K562 (cell line): ENCODE measurements around the gene NR6A1. TPM values are rescaled to one million over a fixed set of nuclear protein-coding genes. Genes with fewer than 3 reads are reported as not detected.

Experiments used
- ATAC-seq: fragments of 200-7000 bp; cut with Tn5 transposase; 3 replicates; pipeline ENCODE4 v1.9.1; 2020; ENCODE audit warnings: moderate library complexity
- BruUV-seq: library from RNA; stranded (reverse); fragments of 400-500 nt; replicated peaks from 2 replicates; lab custom pipeline; 2021; lab: Mats Ljungman, UMichigan
- CTCF ChIA-PET: fragments of 300-600 bp; formaldehyde crosslinking; extraction: SDS; loops from one replicate; lab custom pipeline; 2021; ENCODE audit warnings: low intra/inter-chr PET ratio; lab: Yijun Ruan, JAX
- POLR2A ChIA-PET: fragments of 300-600, 350-650 bp; sonication (Branson Sonifier 250); formaldehyde crosslinking; extraction: SDS; loops from one replicate; lab custom pipeline; 2021; ENCODE audit warnings: antibody characterized with exemption, inconsistent platforms; lab: Yijun Ruan, JAX
- DNase-seq, 4 experiments: peaks; one replicate each; pipeline versions ENCODE4 v3.0.0 to v3.0.0-alpha.2; 2011 to 2018; ENCODE audit warnings: low spot score in 3 of 4, mixed read lengths in 3 of 4; ENCODE audit errors: extremely low read depth in 1 of 4
- FAIRE-seq: peaks from 2 replicates; lab custom pipeline; 2011; peaks lifted over from hg19 to GRCh38; lab: Jason Lieb, UNC
- H2AFZ ChIP-seq: 2 replicates; pipeline ENCODE4 v1.6.0; 2011; ENCODE audit warnings: low read depth, low read length, control low read depth, inconsistent platforms
- H3K27ac ChIP-seq: fragments of 200-600 bp; 3 replicates; pipeline ENCODE4 v1.8.0; 2011; ENCODE audit warnings: low read depth, mild to moderate bottlenecking, control low read depth, inconsistent platforms, low read length, moderate library complexity, mixed read lengths; ENCODE audit errors: extremely low read depth
- H3K27me3 ChIP-seq, 2 experiments: fragments of 300-600 bp in 1 of 2; 2 replicates in 1 of 2; 3 replicates in 1 of 2; pipeline versions ENCODE4 v1.6.0 to v1.8.0; 2011; ENCODE audit warnings: inconsistent platforms in 2 of 2, low read length in 2 of 2, mild to moderate bottlenecking in 1 of 2, mixed read lengths in 1 of 2, moderate library complexity in 1 of 2; ENCODE audit not compliant: control insufficient read depth in 2 of 2, insufficient read depth in 2 of 2
- H3K36me3 ChIP-seq: fragments of 300-600 bp; 3 replicates; pipeline ENCODE4 v1.8.0; 2011; ENCODE audit warnings: mild to moderate bottlenecking, low read length, inconsistent platforms; ENCODE audit not compliant: control insufficient read depth, insufficient read depth
- H3K4me1 ChIP-seq, 2 experiments: fragments of 200-600 bp in 1 of 2; replicated peaks in 1 of 2; 2 replicates in 1 of 2; 3 replicates in 1 of 2; pipeline versions ENCODE4 v1.5.1 to v1.8.0; 2011; ENCODE audit warnings: inconsistent platforms in 2 of 2, low read length in 2 of 2, mild to moderate bottlenecking in 1 of 2, mixed read lengths in 1 of 2, moderate library complexity in 1 of 2; ENCODE audit not compliant: control insufficient read depth in 2 of 2, insufficient read depth in 2 of 2
- H3K4me2 ChIP-seq: 2 replicates; pipeline ENCODE4 v1.6.1; 2011; ENCODE audit warnings: low read length, control low read depth, inconsistent platforms, mixed read lengths; ENCODE audit not compliant: insufficient read depth
- H3K4me3 ChIP-seq: fragments of 200-600 bp; sonication (generic), shearing (Covaris generic); 2 replicates; pipeline ENCODE4 v1.5.1; 2016; ENCODE audit warnings: control low read depth, inconsistent platforms
- H3K79me2 ChIP-seq: fragments of 200-600 bp; 3 replicates; pipeline ENCODE4 v1.8.0; 2011; ENCODE audit warnings: low read length, inconsistent platforms; ENCODE audit not compliant: control insufficient read depth, insufficient read depth
- H3K9ac ChIP-seq, 2 experiments: 2 replicates each; pipeline versions ENCODE4 v1.6.0 to v1.6.1; 2011; ENCODE audit warnings: low read depth in 2 of 2, low read length in 2 of 2, control low read depth in 1 of 2, inconsistent platforms in 1 of 2, mild to moderate bottlenecking in 1 of 2, mixed read lengths in 1 of 2; ENCODE audit not compliant: insufficient read depth in 1 of 2
- H3K9me1 ChIP-seq: one replicate; pipeline ENCODE4 v1.6.0; 2011; ENCODE audit warnings: inconsistent platforms, mild to moderate bottlenecking, low read length, moderate library complexity; ENCODE audit not compliant: control insufficient read depth, insufficient read depth
- H3K9me3 ChIP-seq: replicated peaks from 2 replicates; pipeline ENCODE4 v1.5.1; 2011; ENCODE audit warnings: low read depth, low read length, inconsistent platforms; ENCODE audit not compliant: control insufficient read depth, insufficient read depth
- H4K20me1 ChIP-seq: replicated peaks from 2 replicates; pipeline ENCODE4 v1.6.1; 2011; ENCODE audit warnings: low read length, inconsistent platforms, mixed read lengths; ENCODE audit not compliant: control insufficient read depth, insufficient read depth
- CBX8 ChIP-seq: fragments of 200-600 bp; sonication (generic); IDR thresholded peaks from 2 replicates; pipeline ENCODE4 v1.6.1; 2012; ENCODE audit warnings: borderline replicate concordance, mixed run types, low read depth, mild to moderate bottlenecking, moderate library complexity, mixed read lengths, low read length, control low read depth, inconsistent platforms; ENCODE audit not compliant: poor library complexity, severe bottlenecking; ENCODE audit errors: extremely low read depth
- ILF3 ChIP-seq: fragments of 450-650 bp; IDR thresholded peaks from 2 replicates; pipeline ENCODE4 v1.6.1; 2018; ENCODE audit warnings: antibody characterized with exemption, mild to moderate bottlenecking, moderate library complexity, borderline replicate concordance
- SRSF9 ChIP-seq: fragments of 200-400 bp; formaldehyde crosslinking; IDR thresholded peaks from 2 replicates; pipeline ENCODE4 v1.6.1; 2017; ENCODE audit warnings: low read depth, low read length, borderline replicate concordance
- WGBS: fragments of 100-300 bp; shearing (Covaris generic); methylation state at CpG from one replicate; pipeline ENCODE4 v1.1.6; 2016; ENCODE audit warnings: low coverage, mixed read lengths; ENCODE audit not compliant: insufficient coverage; ENCODE audit errors: missing lambda C conversion rate; 5-methylcytosine and 5-hydroxymethylcytosine counted together
- in situ Hi-C: fragments of 300-500 bp; cut with MboI; formaldehyde crosslinking; loops from 4 replicates; pipeline ENCODE4 v1.15.0; 2018; ENCODE audit warnings: inconsistent platforms, mixed read lengths
- intact Hi-C: fragments of 100-400 bp; cut with micrococcal nuclease; formaldehyde crosslinking; loops from 2 replicates; pipeline ENCODE4 v1.14.2; 2022
- polyA plus RNA-seq, 8 experiments: library from polyadenylated mRNA; depleted of rRNA in 4 of 8; stranded (reverse) in 5 of 8; unstranded in 3 of 8; fragments of >200 nt; fragmentation: Nextera tagmentation in 2 of 8; fragmentation: Illumina TruSeq in 1 of 8; extraction: Ambion mirVana in 2 of 8; extraction: Trizol in 1 of 8; gene quantifications; 2 replicates each; pipeline versions ENCODE4 v1.2.1 to v1.2.3, GENCODE V29; 2011 to 2014; ENCODE audit warnings: inconsistent platforms in 1 of 8, missing spikeins in 1 of 8
- total RNA-seq, 7 experiments: library from RNA; depleted of rRNA in 6 of 7; stranded (reverse); fragments of >200 nt in 6 of 7; fragmentation: Illumina TruSeq in 2 of 7; extraction: Trizol in 2 of 7; gene quantifications; 2 replicates each; pipeline versions ENCODE4 v1.2.1 to v1.2.3, GENCODE V29; 2011 to 2021; ENCODE audit warnings: low replicate concordance in 1 of 7
- TF ChIP-seq, protein P1 (sequence below), 3 experiments: fragments of 200-800 bp in 1 of 3; fragments of 250-450 bp in 1 of 3; fragments of 450-650 bp in 1 of 3; sonication (Bioruptor Pico) in 1 of 3; sonication (Bioruptor generic) in 1 of 3; formaldehyde crosslinking in 1 of 3; IDR thresholded peaks; 2 replicates each; pipeline versions ENCODE4 v1.6.1 to v1.8.0; 2016 to 2022; ENCODE audit warnings: mild to moderate bottlenecking in 2 of 3, missing genetic modification characterization in 2 of 3, missing compliant biosample characterization in 1 of 3, moderate library complexity in 1 of 3
- TF ChIP-seq, protein P2 (sequence below): sonication (generic); formaldehyde crosslinking; IDR thresholded peaks from 2 replicates; pipeline ENCODE4 v1.8.1; 2022; ENCODE audit warnings: missing genetic modification reagents

Gene NR6A1
- total and polyA plus RNA-seq, 9 of the 15 experiments (the other 6 are each of a cell fraction or from before 2014, with no cell fraction given): 9.7 to 55.4 (median 28.3) TPM

DNA sequence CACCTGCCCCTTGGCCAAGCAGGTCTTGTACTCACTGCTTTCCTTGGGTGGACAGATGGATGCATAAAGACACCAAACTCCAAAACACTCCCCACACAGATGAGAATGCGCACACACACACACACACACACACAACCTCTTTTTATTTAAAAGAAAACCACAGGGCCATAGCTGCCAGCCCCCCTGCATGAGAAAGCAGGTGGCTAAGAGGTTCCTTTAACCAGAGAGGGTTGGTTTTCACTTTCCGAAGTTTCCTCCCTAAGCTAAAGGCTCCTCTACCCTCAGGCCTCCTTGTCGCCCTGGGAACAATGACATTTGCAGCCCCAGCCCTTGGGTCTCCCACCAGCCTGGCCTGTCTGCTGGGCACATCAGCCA lies 275.0 kb downstream of the NR6A1 start:
- no peak overlapping the region for H2AFZ ChIP-seq
- H3K4me2 ChIP-seq: no peak overlapping the region
- intact Hi-C loops: no loop called here
- H3K4me1 ChIP-seq: peaks cover 11 to 56% of the 10 kb centered on the region in 2 experiments; a peak in 3 of 5 replicates
- H3K27ac ChIP-seq: no peak overlapping the region
- FAIRE-seq (peak; percentile 32), ATAC-seq (no peak), DNase-seq (no peak)
- H3K4me3 ChIP-seq: no peak overlapping the region
- H3K9ac ChIP-seq: peak overlapping the region in 1 of 2 experiments; percentile 49; a peak in 1 of 4 replicates
- H3K9me3 ChIP-seq: no peaks in the 10 kb centered on the region
- in situ Hi-C loops: no loop called here
- H4K20me1 ChIP-seq: peaks cover 25% of the 10 kb centered on the region; the same call in 1 of the 2 replicates
- peaks cover 26 to 91% of the 10 kb centered on the region in 2 experiments; a peak in 4 of 5 replicates for H3K27me3 ChIP-seq
- BruUV-seq: no TSS peak
- H3K36me3 ChIP-seq: no peaks in the 10 kb centered on the region
- no peaks in the 10 kb centered on the region for H3K9me1 ChIP-seq
- no peaks in the 10 kb centered on the region for H3K79me2 ChIP-seq
- CTCF ChIA-PET: no interaction called here
- POLR2A ChIA-PET: no interaction called here
- no peak for TF ChIP-seq ILF3
- 42% methylated on average over 3 of the region's 3 CpGs for WGBS

DNA sequence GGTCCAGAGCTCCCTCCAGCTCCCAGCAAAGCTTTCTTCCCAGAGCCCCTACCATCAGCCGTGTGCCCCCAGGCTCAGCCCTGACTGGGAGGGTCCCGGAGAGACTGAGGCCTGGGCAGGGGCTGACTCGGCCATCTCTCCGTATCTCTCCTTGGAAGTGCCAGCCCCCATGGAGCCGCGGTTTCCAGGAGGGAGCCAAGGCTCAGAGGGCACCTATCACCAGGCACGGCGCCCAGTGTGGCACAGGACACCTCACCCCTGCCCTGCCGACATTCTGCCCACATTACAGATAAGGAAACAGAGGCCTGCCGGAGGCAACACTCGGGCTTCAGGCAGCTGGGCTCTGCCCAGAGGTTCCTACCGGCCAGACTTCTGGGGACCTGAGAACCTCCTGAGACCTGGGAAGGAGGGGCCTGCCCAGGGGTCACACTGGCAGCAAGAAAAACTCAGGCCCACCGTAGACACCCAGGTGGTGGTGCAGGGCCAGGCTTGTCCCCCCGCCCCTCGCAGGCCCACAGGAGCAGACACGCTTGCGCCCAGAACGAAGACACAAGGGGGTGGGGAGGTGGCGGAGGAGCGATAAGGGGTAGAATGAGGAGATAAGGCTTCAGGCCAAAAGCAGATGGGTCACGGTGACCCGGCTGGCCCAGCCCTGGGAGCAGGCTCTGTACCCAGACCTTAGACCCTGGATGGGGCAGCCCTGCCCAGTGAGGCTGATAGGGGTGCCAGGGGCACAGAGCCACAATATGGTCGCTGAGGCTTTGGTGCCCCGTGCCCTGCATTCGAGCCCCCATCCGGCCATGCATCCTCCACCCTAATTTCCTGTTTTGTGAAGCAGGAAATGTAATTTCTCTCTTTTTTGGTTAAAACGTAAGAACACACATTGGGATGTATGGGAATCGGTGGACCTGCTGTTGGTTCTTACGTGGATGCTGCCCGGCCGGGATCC lies 275.7 kb downstream of the NR6A1 start:
- intact Hi-C loops (no loop called here), in situ Hi-C loops (no loop called here)
- Histone ChIP-seq H3K9me3 (no peaks in the 10 kb centered on the region), H3K4me1 (peaks cover 11 to 56% of the 10 kb centered on the region in 2 experiments; a peak in 3 of 5 replicates), H3K79me2 (no peaks in the 10 kb centered on the region), H3K4me2 (peak overlapping the region; percentile 10; the same call in 1 of the 2 replicates), H3K4me3 (no peak overlapping the region), H2AFZ (peak overlapping the region; percentile 20; the same call in 1 of the 2 replicates), H3K27me3 (peaks cover 19 to 84% of the 10 kb centered on the region in 2 experiments; a peak in 4 of 5 replicates), H3K9ac (peak overlapping the region in 1 of 2 experiments; percentile 81; a peak in 2 of 4 replicates), H3K9me1 (no peaks in the 10 kb centered on the region), H3K36me3 (no peaks in the 10 kb centered on the region), H4K20me1 (peaks cover 23% of the 10 kb centered on the region; the same call in 1 of the 2 replicates), H3K27ac (no peak overlapping the region)
- ChIA-PET POLR2A (no interaction called here), CTCF (no interaction called here)
- WGBS: 15% methylated on average over 29 of the region's 31 CpGs
- peak; percentile 50 to 73 (median 62) for DNase-seq
- ATAC-seq: peak; percentile 44
- FAIRE-seq: no peak
- no TSS peak for BruUV-seq
- no peak for TF ChIP-seq SRSF9
- TF ChIP-seq CBX8: no peak
- TF ChIP-seq, protein P1, sequence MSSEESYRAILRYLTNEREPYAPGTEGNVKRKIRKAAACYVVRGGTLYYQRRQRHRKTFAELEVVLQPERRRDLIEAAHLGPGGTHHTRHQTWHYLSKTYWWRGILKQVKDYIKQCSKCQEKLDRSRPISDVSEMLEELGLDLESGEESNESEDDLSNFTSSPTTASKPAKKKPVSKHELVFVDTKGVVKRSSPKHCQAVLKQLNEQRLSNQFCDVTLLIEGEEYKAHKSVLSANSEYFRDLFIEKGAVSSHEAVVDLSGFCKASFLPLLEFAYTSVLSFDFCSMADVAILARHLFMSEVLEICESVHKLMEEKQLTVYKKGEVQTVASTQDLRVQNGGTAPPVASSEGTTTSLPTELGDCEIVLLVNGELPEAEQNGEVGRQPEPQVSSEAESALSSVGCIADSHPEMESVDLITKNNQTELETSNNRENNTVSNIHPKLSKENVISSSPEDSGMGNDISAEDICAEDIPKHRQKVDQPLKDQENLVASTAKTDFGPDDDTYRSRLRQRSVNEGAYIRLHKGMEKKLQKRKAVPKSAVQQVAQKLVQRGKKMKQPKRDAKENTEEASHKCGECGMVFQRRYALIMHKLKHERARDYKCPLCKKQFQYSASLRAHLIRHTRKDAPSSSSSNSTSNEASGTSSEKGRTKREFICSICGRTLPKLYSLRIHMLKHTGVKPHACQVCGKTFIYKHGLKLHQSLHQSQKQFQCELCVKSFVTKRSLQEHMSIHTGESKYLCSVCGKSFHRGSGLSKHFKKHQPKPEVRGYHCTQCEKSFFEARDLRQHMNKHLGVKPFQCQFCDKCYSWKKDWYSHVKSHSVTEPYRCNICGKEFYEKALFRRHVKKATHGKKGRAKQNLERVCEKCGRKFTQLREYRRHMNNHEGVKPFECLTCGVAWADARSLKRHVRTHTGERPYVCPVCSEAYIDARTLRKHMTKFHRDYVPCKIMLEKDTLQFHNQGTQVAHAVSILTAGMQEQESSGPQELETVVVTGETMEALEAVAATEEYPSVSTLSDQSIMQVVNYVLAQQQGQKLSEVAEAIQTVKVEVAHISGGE (CRISPR knock-in tag; IDR thresholded peaks at IDR 0.05): no peak
- TF ChIP-seq, protein P2, sequence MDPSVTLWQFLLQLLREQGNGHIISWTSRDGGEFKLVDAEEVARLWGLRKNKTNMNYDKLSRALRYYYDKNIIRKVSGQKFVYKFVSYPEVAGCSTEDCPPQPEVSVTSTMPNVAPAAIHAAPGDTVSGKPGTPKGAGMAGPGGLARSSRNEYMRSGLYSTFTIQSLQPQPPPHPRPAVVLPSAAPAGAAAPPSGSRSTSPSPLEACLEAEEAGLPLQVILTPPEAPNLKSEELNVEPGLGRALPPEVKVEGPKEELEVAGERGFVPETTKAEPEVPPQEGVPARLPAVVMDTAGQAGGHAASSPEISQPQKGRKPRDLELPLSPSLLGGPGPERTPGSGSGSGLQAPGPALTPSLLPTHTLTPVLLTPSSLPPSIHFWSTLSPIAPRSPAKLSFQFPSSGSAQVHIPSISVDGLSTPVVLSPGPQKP (CRISPR knock-in tag): no peak
